ENCODE results near the gene CYP4X1.

DNA sequence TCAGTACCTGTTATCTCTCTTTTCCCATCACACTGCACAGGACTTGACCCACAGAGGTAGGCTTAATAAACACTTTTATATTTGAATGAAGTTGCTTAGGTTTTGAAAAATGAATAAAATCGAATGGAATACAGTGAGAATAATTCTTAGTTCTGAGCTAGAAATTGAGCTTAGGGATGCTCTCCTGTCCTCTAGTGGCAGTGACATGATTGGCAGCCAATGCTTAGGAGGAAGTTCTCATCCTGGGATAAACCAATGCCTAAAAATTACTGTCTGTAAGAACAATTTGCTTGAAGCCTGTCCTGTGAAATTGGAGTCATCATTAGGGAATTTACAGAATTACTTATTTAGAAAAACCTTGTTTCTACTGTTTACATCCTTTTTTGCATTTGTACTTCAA is 21.3 kb upstream of the CYP4X1 start:
- TF ChIP-seq, protein P1, sequence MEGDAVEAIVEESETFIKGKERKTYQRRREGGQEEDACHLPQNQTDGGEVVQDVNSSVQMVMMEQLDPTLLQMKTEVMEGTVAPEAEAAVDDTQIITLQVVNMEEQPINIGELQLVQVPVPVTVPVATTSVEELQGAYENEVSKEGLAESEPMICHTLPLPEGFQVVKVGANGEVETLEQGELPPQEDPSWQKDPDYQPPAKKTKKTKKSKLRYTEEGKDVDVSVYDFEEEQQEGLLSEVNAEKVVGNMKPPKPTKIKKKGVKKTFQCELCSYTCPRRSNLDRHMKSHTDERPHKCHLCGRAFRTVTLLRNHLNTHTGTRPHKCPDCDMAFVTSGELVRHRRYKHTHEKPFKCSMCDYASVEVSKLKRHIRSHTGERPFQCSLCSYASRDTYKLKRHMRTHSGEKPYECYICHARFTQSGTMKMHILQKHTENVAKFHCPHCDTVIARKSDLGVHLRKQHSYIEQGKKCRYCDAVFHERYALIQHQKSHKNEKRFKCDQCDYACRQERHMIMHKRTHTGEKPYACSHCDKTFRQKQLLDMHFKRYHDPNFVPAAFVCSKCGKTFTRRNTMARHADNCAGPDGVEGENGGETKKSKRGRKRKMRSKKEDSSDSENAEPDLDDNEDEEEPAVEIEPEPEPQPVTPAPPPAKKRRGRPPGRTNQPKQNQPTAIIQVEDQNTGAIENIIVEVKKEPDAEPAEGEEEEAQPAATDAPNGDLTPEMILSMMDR (conservative IDR thresholded peaks at IDR 0.05 in 1 of 2, IDR thresholded peaks at IDR 0.05 in 1 of 2; ENCODE audit: low read depth in 1 of 2, low read length in 2 of 2): no peak
- TF ChIP-seq EZH2 (IDR thresholded peaks at IDR 0.05; ENCODE audit: low read length, missing control alignments): no peak
